Measurements from ENCODE around the gene RANBP10.
A peak's percentile ranks its signal among the peaks of the same experiment; 100 is the strongest.

RANBP10 gene

GRCh38 chr16:67781565-67781921 is 24.8 kb downstream of the RANBP10 start:
- Mint-ChIP-seq H3K27ac (peak overlapping the region; percentile 82), H3K4me1 (peaks cover 26% of the 10 kb centered on the region), H3K36me3 (peaks cover 17% of the 10 kb centered on the region), H3K4me3 (no peak overlapping the region), H3K27me3 (no peaks in the 10 kb centered on the region), H3K9me3 (no peaks in the 10 kb centered on the region)
- CTCF ChIA-PET: interaction anchor here (0.5 to 1.8 kb wide), 4 partner anchors 11 to 791 kb away, joined by 3 to 9 read pairs (median 4); no protein-coding TSS in a partner anchor
- peak; percentile 46 for DNase-seq

GRCh38 chr16:67780847-67781564 is 25.4 kb downstream of the RANBP10 start:
- Mint-ChIP-seq H3K4me3 (no peak overlapping the region), H3K9me3 (no peaks in the 10 kb centered on the region), H3K36me3 (peaks cover 17% of the 10 kb centered on the region), H3K4me1 (peaks cover 26% of the 10 kb centered on the region), H3K27me3 (no peaks in the 10 kb centered on the region), H3K27ac (peak overlapping the region; percentile 82)
- CTCF ChIA-PET: interaction anchor here (0.6 to 1.8 kb wide), 2 partner anchors 35 to 791 kb away, joined by 4 to 9 read pairs; no protein-coding TSS in a partner anchor
- DNase-seq: no peak

GRCh38 chr16:67779256-67780014 is 26.9 kb downstream of the RANBP10 start:
- no peak overlapping the region for H3K4me3 Mint-ChIP-seq
- no peak for DNase-seq
- no peaks in the 10 kb centered on the region for H3K9me3 Mint-ChIP-seq
- H3K4me1 Mint-ChIP-seq: peaks cover 26% of the 10 kb centered on the region
- no peaks in the 10 kb centered on the region for H3K27me3 Mint-ChIP-seq
- CTCF ChIA-PET: no interaction called here
- H3K27ac Mint-ChIP-seq: peak overlapping the region; percentile 42
- H3K36me3 Mint-ChIP-seq: peaks cover 20% of the 10 kb centered on the region

GRCh38 chr16:67775273-67775672 is 31.1 kb downstream of the RANBP10 start:
- Mint-ChIP-seq H3K4me3 (no peak overlapping the region), H3K36me3 (peaks cover 29% of the 10 kb centered on the region), H3K27ac (no peak overlapping the region), H3K9me3 (no peaks in the 10 kb centered on the region), H3K4me1 (peaks cover 11% of the 10 kb centered on the region), H3K27me3 (no peaks in the 10 kb centered on the region)
- no peak for DNase-seq
- CTCF ChIA-PET: interaction anchor here (0.8 kb wide), 1 partner anchor 41 kb away, joined by 3 read pairs; no protein-coding TSS in a partner anchor

GRCh38 chr16:67774457-67774853 is 31.9 kb downstream of the RANBP10 start:
- H3K27ac Mint-ChIP-seq: no peak overlapping the region
- CTCF ChIA-PET: no interaction called here
- peaks cover 30% of the 10 kb centered on the region for H3K36me3 Mint-ChIP-seq
- H3K9me3 Mint-ChIP-seq: no peaks in the 10 kb centered on the region
- H3K27me3 Mint-ChIP-seq: no peaks in the 10 kb centered on the region
- no peak overlapping the region for H3K4me3 Mint-ChIP-seq
- no peak for DNase-seq
- H3K4me1 Mint-ChIP-seq: peaks cover 3% of the 10 kb centered on the region

GRCh38 chr16:67773569-67774456 is 32.5 kb downstream of the RANBP10 start:
- H3K36me3 Mint-ChIP-seq: peaks cover 30% of the 10 kb centered on the region
- H3K27ac Mint-ChIP-seq: no peak overlapping the region
- no peak for DNase-seq
- H3K27me3 Mint-ChIP-seq: no peaks in the 10 kb centered on the region
- CTCF ChIA-PET: no interaction called here
- no peaks in the 10 kb centered on the region for H3K9me3 Mint-ChIP-seq
- H3K4me3 Mint-ChIP-seq: no peak overlapping the region
- no peaks in the 10 kb centered on the region for H3K4me1 Mint-ChIP-seq

- Mint-ChIP-seq H3K4me1 (no peaks in the 10 kb centered on the region), H3K4me3 (no peak overlapping the region), H3K36me3 (peaks cover 30% of the 10 kb centered on the region), H3K27me3 (no peaks in the 10 kb centered on the region), H3K9me3 (no peaks in the 10 kb centered on the region), H3K27ac (no peak overlapping the region)
- DNase-seq: no peak
- CTCF ChIA-PET: no interaction called here
Measured at GRCh38 chr16:67773099-67773498, 33.3 kb downstream of the RANBP10 start.

- H3K9me3 Mint-ChIP-seq: no peaks in the 10 kb centered on the region
- H3K4me3 Mint-ChIP-seq: no peak overlapping the region
- peaks cover 32% of the 10 kb centered on the region for H3K36me3 Mint-ChIP-seq
- CTCF ChIA-PET: interaction anchor here (1.1 kb wide), 1 partner anchor 12 kb away, joined by 4 read pairs; no protein-coding TSS in a partner anchor
- no peak overlapping the region for H3K27ac Mint-ChIP-seq
- no peak for DNase-seq
- no peaks in the 10 kb centered on the region for H3K27me3 Mint-ChIP-seq
- H3K4me1 Mint-ChIP-seq: no peaks in the 10 kb centered on the region
Measured at GRCh38 chr16:67770346-67770991, 35.9 kb downstream of the RANBP10 start.

GRCh38 chr16:67767953-67768352 is 38.4 kb downstream of the RANBP10 start:
- Mint-ChIP-seq H3K36me3 (peaks cover 27% of the 10 kb centered on the region), H3K4me3 (no peak overlapping the region), H3K27me3 (no peaks in the 10 kb centered on the region), H3K9me3 (no peaks in the 10 kb centered on the region), H3K27ac (no peak overlapping the region), H3K4me1 (no peaks in the 10 kb centered on the region)
- CTCF ChIA-PET: interaction anchor here (0.6 to 1.0 kb wide), 2 partner anchors 48 to 97 kb away, joined by 4 to 5 read pairs; no protein-coding TSS in a partner anchor
- no peak for DNase-seq

- Mint-ChIP-seq H3K36me3 (peaks cover 20% of the 10 kb centered on the region), H3K4me3 (no peak overlapping the region), H3K27me3 (no peaks in the 10 kb centered on the region), H3K9me3 (no peaks in the 10 kb centered on the region), H3K27ac (no peak overlapping the region), H3K4me1 (peaks cover 3% of the 10 kb centered on the region)
- CTCF ChIA-PET: no interaction called here
- no peak for DNase-seq
Measured at GRCh38 chr16:67766291-67766690, 40.1 kb downstream of the RANBP10 start.

GRCh38 chr16:67764158-67764667 is 42.1 kb downstream of the RANBP10 start:
- Mint-ChIP-seq H3K27me3 (no peaks in the 10 kb centered on the region), H3K4me3 (no peak overlapping the region), H3K4me1 (peaks cover 19% of the 10 kb centered on the region), H3K27ac (no peak overlapping the region), H3K9me3 (no peaks in the 10 kb centered on the region), H3K36me3 (peaks cover 15% of the 10 kb centered on the region)
- DNase-seq: no peak
- CTCF ChIA-PET: no interaction called here

GRCh38 chr16:67763066-67763465 is 43.3 kb downstream of the RANBP10 start:
- Mint-ChIP-seq H3K36me3 (peaks cover 18% of the 10 kb centered on the region), H3K9me3 (no peaks in the 10 kb centered on the region), H3K4me1 (peaks cover 19% of the 10 kb centered on the region), H3K27me3 (no peaks in the 10 kb centered on the region), H3K4me3 (no peak overlapping the region), H3K27ac (no peak overlapping the region)
- CTCF ChIA-PET: no interaction called here
- no peak for DNase-seq

GRCh38 chr16:67762385-67762784 is 44.0 kb downstream of the RANBP10 start:
- Mint-ChIP-seq H3K4me3 (no peak overlapping the region), H3K27me3 (no peaks in the 10 kb centered on the region), H3K36me3 (peaks cover 18% of the 10 kb centered on the region), H3K27ac (no peak overlapping the region), H3K4me1 (peaks cover 19% of the 10 kb centered on the region), H3K9me3 (no peaks in the 10 kb centered on the region)
- no peak for DNase-seq
- CTCF ChIA-PET: no interaction called here

All from activated naive CD4-positive, alpha-beta T cell treated with anti-CD3 and anti-CD28 coated beads, Interleukin-2, amount 10 ng/mL, durations not matched to agents 7 days and 5 days (primary cell).